ENCODE measurements around the gene RAB40C. TPM values are rescaled to one million over a fixed set of nuclear protein-coding genes. Genes with fewer than 3 reads are reported as not detected.

RAB40C gene
- total and polyA plus RNA-seq, 2 donors (not counting 1 experiment from before 2014, with no cell fraction given), result 12.7 to 26.9 TPM

GRCh38 chr16:580141-580945 lies 9.5 kb upstream of the RAB40C start:
- 95% methylated on average over 27 of the region's 27 CpGs for WGBS (ENCODE audit: insufficient coverage)
- Histone ChIP-seq H3K4me3 (ENCODE audit: control extremely low read depth in 1 of 5, extremely low read depth in 1 of 5, insufficient read depth in 1 of 5, low read depth in 2 of 5, low read length in 4 of 5) (no peak overlapping the region), H4K20me1 (ENCODE audit: control insufficient read depth, insufficient read depth, low read length, poor library complexity, severe bottlenecking) (no peaks in the 10 kb centered on the region), H3K9ac (ENCODE audit: low read length) (no peak overlapping the region), H3K27ac (ENCODE audit: low read length in 2 of 2) (no peak overlapping the region), H3K9me3 (ENCODE audit: control extremely low read depth in 1 of 3, control insufficient read depth in 2 of 3, insufficient read depth in 1 of 3, low read length in 2 of 3) (no peaks in the 10 kb centered on the region), H3K79me2 (ENCODE audit: control insufficient read depth, insufficient read depth, low read length) (no peaks in the 10 kb centered on the region), H3K4me2 (replicated peaks; ENCODE audit: low read depth, low read length, poor library complexity, severe bottlenecking) (no peak overlapping the region), H3K36me3 (replicated peaks in 1 of 2; ENCODE audit: control extremely low read depth in 1 of 2, control insufficient read depth in 1 of 2, extremely low read depth in 1 of 2, insufficient read depth in 2 of 2, low read length in 1 of 2) (no peaks in the 10 kb centered on the region), H2AFZ (ENCODE audit: insufficient read depth, low read depth, low read length, poor library complexity, severe bottlenecking) (no peak overlapping the region), H3K27me3 (replicated peaks in 1 of 4; ENCODE audit: control extremely low read depth in 1 of 4, control insufficient read depth in 3 of 4, insufficient read depth in 4 of 4, low read length in 3 of 4) (peaks cover 0 to under 1% (median 0%) of the 10 kb centered on the region in 4 experiments), H3K4me1 (ENCODE audit: control insufficient read depth in 2 of 2, insufficient read depth in 2 of 2, low read length in 2 of 2) (peaks cover 0 to 8% of the 10 kb centered on the region in 2 donors)
- ATAC-seq (ENCODE audit: low read depth), result no peak
- Mint-ChIP-seq H3K27ac (no peak overlapping the region), H3K27me3 (no peaks in the 10 kb centered on the region), H3K4me3 (no peak overlapping the region), H3K9me3 (ENCODE audit: insufficient read depth) (no peaks in the 10 kb centered on the region), H3K4me1 (peaks cover 4% of the 10 kb centered on the region)
- ChIA-PET POLR2A (interaction anchor here (1.2 kb wide), 1 partner anchor 8 kb away, joined by 3 read pairs; no protein-coding TSS in a partner anchor), CTCF (no interaction called here)
- DNase-seq, result no peak
- intact Hi-C loops (cut with micrococcal nuclease), result no loop called here
- TF ChIP-seq EZH2 (IDR thresholded peaks at IDR 0.05; ENCODE audit: borderline replicate concordance, insufficient read depth, low read depth, low read length, poor library complexity, severe bottlenecking), result no peak
- no peak for TF ChIP-seq CTCF (IDR thresholded peaks at IDR 0.05)

GRCh38 chr16:580946-581498 lies 8.8 kb upstream of the RAB40C start:
- ChIA-PET CTCF (no interaction called here), POLR2A (interaction anchor here (0.6 kb wide), 1 partner anchor 13 kb away, joined by 7 read pairs; no protein-coding TSS in a partner anchor)
- no peaks in the 10 kb centered on the region for H4K20me1 ChIP-seq (ENCODE audit: control insufficient read depth, insufficient read depth, low read length, poor library complexity, severe bottlenecking)
- DNase-seq (no peak), ATAC-seq (ENCODE audit: low read depth) (no peak)
- H3K9me3 ChIP-seq (ENCODE audit: control extremely low read depth in 1 of 3, control insufficient read depth in 2 of 3, insufficient read depth in 1 of 3, low read length in 2 of 3), result no peaks in the 10 kb centered on the region
- peaks cover 0 to 8% of the 10 kb centered on the region in 2 donors for H3K4me1 ChIP-seq (ENCODE audit: control insufficient read depth in 2 of 2, insufficient read depth in 2 of 2, low read length in 2 of 2)
- peaks cover 0 to 2% (median 0%) of the 10 kb centered on the region in 4 experiments for H3K27me3 ChIP-seq (replicated peaks in 1 of 4; ENCODE audit: control extremely low read depth in 1 of 4, control insufficient read depth in 3 of 4, insufficient read depth in 4 of 4, low read length in 3 of 4)
- no peaks in the 10 kb centered on the region for H3K36me3 ChIP-seq (replicated peaks in 1 of 2; ENCODE audit: control extremely low read depth in 1 of 2, control insufficient read depth in 1 of 2, extremely low read depth in 1 of 2, insufficient read depth in 2 of 2, low read length in 1 of 2)
- intact Hi-C loops (cut with micrococcal nuclease), result no loop called here
- no peaks in the 10 kb centered on the region for H3K27me3 Mint-ChIP-seq
- no peak overlapping the region for H3K27ac Mint-ChIP-seq
- H3K4me2 ChIP-seq (replicated peaks; ENCODE audit: low read depth, low read length, poor library complexity, severe bottlenecking), result no peak overlapping the region
- no peaks in the 10 kb centered on the region for H3K79me2 ChIP-seq (ENCODE audit: control insufficient read depth, insufficient read depth, low read length)
- peaks cover 8% of the 10 kb centered on the region for H3K4me1 Mint-ChIP-seq
- TF ChIP-seq CTCF (IDR thresholded peaks at IDR 0.05), result no peak
- TF ChIP-seq EZH2 (IDR thresholded peaks at IDR 0.05; ENCODE audit: borderline replicate concordance, insufficient read depth, low read depth, low read length, poor library complexity, severe bottlenecking), result no peak
- H3K27ac ChIP-seq (ENCODE audit: low read length in 2 of 2), result no peak overlapping the region
- H2AFZ ChIP-seq (ENCODE audit: insufficient read depth, low read depth, low read length, poor library complexity, severe bottlenecking), result no peak overlapping the region
- H3K4me3 Mint-ChIP-seq, result no peak overlapping the region
- H3K4me3 ChIP-seq (ENCODE audit: control extremely low read depth in 1 of 5, extremely low read depth in 1 of 5, insufficient read depth in 1 of 5, low read depth in 2 of 5, low read length in 4 of 5), result no peak overlapping the region
- WGBS (ENCODE audit: insufficient coverage), result 99% methylated on average over 18 of the region's 19 CpGs
- no peaks in the 10 kb centered on the region for H3K9me3 Mint-ChIP-seq (ENCODE audit: insufficient read depth)
- H3K9ac ChIP-seq (ENCODE audit: low read length), result no peak overlapping the region

Measured in B cell (primary cell).